ENCODE measurements around the gene NCAM1. TPM values are rescaled to one million over a fixed set of nuclear protein-coding genes. Genes with fewer than 3 reads are reported as not detected.

Gene NCAM1
- total and polyA plus RNA-seq, 2 experiments from 2014 or later: 0.76 to 1.6 TPM

DNA sequence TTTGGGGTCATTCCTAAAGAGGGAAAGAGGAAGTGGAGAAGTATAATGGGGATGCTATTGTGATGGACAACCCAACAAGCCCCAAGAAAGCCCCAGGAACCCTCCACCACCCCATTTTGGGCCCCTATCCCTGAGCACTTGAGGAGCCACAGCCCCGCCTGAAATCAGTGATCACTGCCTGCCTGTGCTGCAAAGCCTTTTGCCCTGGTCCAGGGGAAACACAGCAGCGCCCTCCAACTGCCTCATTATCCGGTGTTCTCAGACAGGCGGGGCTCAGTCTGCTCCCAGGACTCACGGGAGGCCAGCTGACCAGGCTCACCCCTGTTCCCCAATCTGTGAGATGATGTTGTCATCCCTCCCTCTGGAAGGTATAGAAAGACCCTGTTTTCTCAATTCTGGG, 308.4 kb downstream of the NCAM1 start:
- Histone ChIP-seq H3F3A (replicated peaks; ENCODE audit: low read depth) (no peaks in the 10 kb centered on the region), H3K27me3 (ENCODE audit: insufficient read depth) (no peaks in the 10 kb centered on the region), H3K36me3 (ENCODE audit: insufficient read depth) (no peaks in the 10 kb centered on the region), H2AFZ (no peak overlapping the region), H3K9me2 (ENCODE audit: insufficient read depth) (no peaks in the 10 kb centered on the region), H3K79me2 (replicated peaks; ENCODE audit: insufficient read depth) (no peaks in the 10 kb centered on the region), H3K4me2 (no peak overlapping the region), H3K4me3 (no peak overlapping the region), H4K20me1 (replicated peaks; ENCODE audit: insufficient read depth) (no peaks in the 10 kb centered on the region), H3K27ac (ENCODE audit: low read depth) (no peak overlapping the region), H3K4me1 (ENCODE audit: insufficient read depth) (no peaks in the 10 kb centered on the region)
- DNase-seq (ENCODE audit: low spot score) (no peak), ATAC-seq (no peak)
- Mint-ChIP-seq H3K4me3 (no peak overlapping the region), H3K4me1 (peaks cover 6% of the 10 kb centered on the region; the same call in 2 of the 3 replicates), H3K27ac (no peak overlapping the region), H3K9me3 (no peaks in the 10 kb centered on the region), H3K27me3 (ENCODE audit: insufficient read depth, low read depth, poor library complexity) (peaks cover 4% of the 10 kb centered on the region), H3K36me3 (ENCODE audit: low read depth) (no peaks in the 10 kb centered on the region)
- TF ChIP-seq NANOG (IDR thresholded peaks at IDR 0.05; ENCODE audit: borderline replicate concordance) (no peak), CREB1 (CRISPR knock-in tag; IDR thresholded peaks at IDR 0.05; ENCODE audit: low read depth) (no peak), ZNF114 (CRISPR knock-in tag; IDR thresholded peaks at IDR 0.05) (no peak), EZH2phosphoT487 (IDR thresholded peaks at IDR 0.05; ENCODE audit: unreplicated experiment) (no peak), POLR2AphosphoS5 (IDR thresholded peaks at IDR 0.05; ENCODE audit: low read depth) (no peak), ZNF331 (CRISPR knock-in tag; IDR thresholded peaks at IDR 0.05; ENCODE audit: low read depth) (no peak), STAT1 (IDR thresholded peaks at IDR 0.05; ENCODE audit: unreplicated experiment) (no peak), EZH2 (IDR thresholded peaks at IDR 0.05; ENCODE audit: low read depth, unreplicated experiment) (no peak), JUNB (IDR thresholded peaks at IDR 0.05; ENCODE audit: unreplicated experiment) (no peak)
- TF ChIP-seq, protein P1, sequence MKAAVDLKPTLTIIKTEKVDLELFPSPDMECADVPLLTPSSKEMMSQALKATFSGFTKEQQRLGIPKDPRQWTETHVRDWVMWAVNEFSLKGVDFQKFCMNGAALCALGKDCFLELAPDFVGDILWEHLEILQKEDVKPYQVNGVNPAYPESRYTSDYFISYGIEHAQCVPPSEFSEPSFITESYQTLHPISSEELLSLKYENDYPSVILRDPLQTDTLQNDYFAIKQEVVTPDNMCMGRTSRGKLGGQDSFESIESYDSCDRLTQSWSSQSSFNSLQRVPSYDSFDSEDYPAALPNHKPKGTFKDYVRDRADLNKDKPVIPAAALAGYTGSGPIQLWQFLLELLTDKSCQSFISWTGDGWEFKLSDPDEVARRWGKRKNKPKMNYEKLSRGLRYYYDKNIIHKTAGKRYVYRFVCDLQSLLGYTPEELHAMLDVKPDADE (IDR thresholded peaks at IDR 0.05): no peak
- TF ChIP-seq, protein P2, sequence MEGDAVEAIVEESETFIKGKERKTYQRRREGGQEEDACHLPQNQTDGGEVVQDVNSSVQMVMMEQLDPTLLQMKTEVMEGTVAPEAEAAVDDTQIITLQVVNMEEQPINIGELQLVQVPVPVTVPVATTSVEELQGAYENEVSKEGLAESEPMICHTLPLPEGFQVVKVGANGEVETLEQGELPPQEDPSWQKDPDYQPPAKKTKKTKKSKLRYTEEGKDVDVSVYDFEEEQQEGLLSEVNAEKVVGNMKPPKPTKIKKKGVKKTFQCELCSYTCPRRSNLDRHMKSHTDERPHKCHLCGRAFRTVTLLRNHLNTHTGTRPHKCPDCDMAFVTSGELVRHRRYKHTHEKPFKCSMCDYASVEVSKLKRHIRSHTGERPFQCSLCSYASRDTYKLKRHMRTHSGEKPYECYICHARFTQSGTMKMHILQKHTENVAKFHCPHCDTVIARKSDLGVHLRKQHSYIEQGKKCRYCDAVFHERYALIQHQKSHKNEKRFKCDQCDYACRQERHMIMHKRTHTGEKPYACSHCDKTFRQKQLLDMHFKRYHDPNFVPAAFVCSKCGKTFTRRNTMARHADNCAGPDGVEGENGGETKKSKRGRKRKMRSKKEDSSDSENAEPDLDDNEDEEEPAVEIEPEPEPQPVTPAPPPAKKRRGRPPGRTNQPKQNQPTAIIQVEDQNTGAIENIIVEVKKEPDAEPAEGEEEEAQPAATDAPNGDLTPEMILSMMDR (conservative IDR thresholded peaks at IDR 0.05; ENCODE audit: low read depth in 2 of 2): no peak
- TF ChIP-seq, protein P3, sequence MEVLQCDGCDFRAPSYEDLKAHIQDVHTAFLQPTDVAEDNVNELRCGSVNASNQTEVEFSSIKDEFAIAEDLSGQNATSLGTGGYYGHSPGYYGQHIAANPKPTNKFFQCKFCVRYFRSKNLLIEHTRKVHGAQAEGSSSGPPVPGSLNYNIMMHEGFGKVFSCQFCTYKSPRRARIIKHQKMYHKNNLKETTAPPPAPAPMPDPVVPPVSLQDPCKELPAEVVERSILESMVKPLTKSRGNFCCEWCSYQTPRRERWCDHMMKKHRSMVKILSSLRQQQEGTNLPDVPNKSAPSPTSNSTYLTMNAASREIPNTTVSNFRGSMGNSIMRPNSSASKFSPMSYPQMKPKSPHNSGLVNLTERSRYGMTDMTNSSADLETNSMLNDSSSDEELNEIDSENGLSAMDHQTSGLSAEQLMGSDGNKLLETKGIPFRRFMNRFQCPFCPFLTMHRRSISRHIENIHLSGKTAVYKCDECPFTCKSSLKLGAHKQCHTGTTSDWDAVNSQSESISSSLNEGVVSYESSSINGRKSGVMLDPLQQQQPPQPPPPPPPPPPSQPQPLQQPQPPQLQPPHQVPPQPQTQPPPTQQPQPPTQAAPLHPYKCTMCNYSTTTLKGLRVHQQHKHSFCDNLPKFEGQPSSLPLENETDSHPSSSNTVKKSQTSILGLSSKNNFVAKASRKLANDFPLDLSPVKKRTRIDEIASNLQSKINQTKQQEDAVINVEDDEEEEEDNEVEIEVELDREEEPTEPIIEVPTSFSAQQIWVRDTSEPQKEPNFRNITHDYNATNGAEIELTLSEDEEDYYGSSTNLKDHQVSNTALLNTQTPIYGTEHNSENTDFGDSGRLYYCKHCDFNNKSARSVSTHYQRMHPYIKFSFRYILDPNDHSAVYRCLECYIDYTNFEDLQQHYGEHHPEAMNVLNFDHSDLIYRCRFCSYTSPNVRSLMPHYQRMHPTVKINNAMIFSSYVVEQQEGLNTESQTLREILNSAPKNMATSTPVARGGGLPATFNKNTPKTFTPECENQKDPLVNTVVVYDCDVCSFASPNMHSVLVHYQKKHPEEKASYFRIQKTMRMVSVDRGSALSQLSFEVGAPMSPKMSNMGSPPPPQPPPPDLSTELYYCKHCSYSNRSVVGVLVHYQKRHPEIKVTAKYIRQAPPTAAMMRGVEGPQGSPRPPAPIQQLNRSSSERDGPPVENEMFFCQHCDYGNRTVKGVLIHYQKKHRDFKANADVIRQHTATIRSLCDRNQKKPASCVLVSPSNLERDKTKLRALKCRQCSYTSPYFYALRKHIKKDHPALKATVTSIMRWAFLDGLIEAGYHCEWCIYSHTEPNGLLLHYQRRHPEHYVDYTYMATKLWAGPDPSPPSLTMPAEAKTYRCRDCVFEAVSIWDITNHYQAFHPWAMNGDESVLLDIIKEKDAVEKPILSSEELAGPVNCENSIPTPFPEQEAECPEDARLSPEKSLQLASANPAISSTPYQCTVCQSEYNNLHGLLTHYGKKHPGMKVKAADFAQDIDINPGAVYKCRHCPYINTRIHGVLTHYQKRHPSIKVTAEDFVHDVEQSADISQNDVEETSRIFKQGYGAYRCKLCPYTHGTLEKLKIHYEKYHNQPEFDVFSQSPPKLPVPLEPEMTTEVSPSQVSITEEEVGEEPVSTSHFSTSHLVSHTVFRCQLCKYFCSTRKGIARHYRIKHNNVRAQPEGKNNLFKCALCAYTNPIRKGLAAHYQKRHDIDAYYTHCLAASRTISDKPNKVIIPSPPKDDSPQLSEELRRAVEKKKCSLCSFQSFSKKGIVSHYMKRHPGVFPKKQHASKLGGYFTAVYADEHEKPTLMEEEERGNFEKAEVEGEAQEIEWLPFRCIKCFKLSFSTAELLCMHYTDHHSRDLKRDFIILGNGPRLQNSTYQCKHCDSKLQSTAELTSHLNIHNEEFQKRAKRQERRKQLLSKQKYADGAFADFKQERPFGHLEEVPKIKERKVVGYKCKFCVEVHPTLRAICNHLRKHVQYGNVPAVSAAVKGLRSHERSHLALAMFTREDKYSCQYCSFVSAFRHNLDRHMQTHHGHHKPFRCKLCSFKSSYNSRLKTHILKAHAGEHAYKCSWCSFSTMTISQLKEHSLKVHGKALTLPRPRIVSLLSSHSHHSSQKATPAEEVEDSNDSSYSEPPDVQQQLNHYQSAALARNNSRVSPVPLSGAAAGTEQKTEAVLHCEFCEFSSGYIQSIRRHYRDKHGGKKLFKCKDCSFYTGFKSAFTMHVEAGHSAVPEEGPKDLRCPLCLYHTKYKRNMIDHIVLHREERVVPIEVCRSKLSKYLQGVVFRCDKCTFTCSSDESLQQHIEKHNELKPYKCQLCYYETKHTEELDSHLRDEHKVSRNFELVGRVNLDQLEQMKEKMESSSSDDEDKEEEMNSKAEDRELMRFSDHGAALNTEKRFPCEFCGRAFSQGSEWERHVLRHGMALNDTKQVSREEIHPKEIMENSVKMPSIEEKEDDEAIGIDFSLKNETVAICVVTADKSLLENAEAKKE (CRISPR knock-in tag; IDR thresholded peaks at IDR 0.05): no peak
- TF ChIP-seq, protein P4, sequence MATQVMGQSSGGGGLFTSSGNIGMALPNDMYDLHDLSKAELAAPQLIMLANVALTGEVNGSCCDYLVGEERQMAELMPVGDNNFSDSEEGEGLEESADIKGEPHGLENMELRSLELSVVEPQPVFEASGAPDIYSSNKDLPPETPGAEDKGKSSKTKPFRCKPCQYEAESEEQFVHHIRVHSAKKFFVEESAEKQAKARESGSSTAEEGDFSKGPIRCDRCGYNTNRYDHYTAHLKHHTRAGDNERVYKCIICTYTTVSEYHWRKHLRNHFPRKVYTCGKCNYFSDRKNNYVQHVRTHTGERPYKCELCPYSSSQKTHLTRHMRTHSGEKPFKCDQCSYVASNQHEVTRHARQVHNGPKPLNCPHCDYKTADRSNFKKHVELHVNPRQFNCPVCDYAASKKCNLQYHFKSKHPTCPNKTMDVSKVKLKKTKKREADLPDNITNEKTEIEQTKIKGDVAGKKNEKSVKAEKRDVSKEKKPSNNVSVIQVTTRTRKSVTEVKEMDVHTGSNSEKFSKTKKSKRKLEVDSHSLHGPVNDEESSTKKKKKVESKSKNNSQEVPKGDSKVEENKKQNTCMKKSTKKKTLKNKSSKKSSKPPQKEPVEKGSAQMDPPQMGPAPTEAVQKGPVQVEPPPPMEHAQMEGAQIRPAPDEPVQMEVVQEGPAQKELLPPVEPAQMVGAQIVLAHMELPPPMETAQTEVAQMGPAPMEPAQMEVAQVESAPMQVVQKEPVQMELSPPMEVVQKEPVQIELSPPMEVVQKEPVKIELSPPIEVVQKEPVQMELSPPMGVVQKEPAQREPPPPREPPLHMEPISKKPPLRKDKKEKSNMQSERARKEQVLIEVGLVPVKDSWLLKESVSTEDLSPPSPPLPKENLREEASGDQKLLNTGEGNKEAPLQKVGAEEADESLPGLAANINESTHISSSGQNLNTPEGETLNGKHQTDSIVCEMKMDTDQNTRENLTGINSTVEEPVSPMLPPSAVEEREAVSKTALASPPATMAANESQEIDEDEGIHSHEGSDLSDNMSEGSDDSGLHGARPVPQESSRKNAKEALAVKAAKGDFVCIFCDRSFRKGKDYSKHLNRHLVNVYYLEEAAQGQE (IDR thresholded peaks at IDR 0.05; ENCODE audit: unreplicated experiment): no peak
